HepG2 (cell line): ENCODE results near the gene KCNH6. TPM values are rescaled to one million over a fixed set of nuclear protein-coding genes. Genes with fewer than 3 reads are reported as not detected.

Experiments used
- MED1 ChIP-seq: sonication (generic); formaldehyde crosslinking; IDR thresholded peaks from 2 replicates; pipeline ENCODE4 v1.4.0; 2020; ENCODE audit warnings: missing genetic modification reagents
- RFX5 ChIP-seq: IDR thresholded peaks from 2 replicates; pipeline ENCODE4 v1.6.1; 2011; ENCODE audit warnings: low read depth, low read length, improper control_type of control experiment
- SOX5 ChIP-seq: IDR thresholded peaks from 2 replicates; pipeline ENCODE4 v1.6.1; 2016; ENCODE audit warnings: borderline replicate concordance
- ZFAT ChIP-seq: sonication (generic); formaldehyde crosslinking; conservative IDR thresholded peaks from 2 replicates; pipeline ENCODE4 v1.8.1; 2023; ENCODE audit warnings: missing genetic modification reagents, inconsistent platforms
- ZNF160 ChIP-seq: sonication (generic); formaldehyde crosslinking; IDR thresholded peaks from 2 replicates; pipeline ENCODE4 v1.8.0; 2022; ENCODE audit warnings: mild to moderate bottlenecking, inconsistent platforms, missing genetic modification reagents
- ZNF724P ChIP-seq: sonication (generic); formaldehyde crosslinking; IDR thresholded peaks from 2 replicates; pipeline ENCODE4 v1.8.0; 2022; ENCODE audit warnings: missing genetic modification reagents, borderline replicate concordance
- polyA plus RNA-seq, 8 experiments: library from polyadenylated mRNA; depleted of rRNA in 3 of 8; stranded (reverse) in 7 of 8; unstranded in 1 of 8; fragments of >200 nt; fragmentation: Illumina TruSeq in 4 of 8; extraction: Trizol in 4 of 8; gene quantifications; 2 replicates each; pipeline versions ENCODE4 v1.2.1 to v1.2.3, GENCODE V29; 2011 to 2016; ENCODE audit warnings: low read depth in 4 of 8, missing spikeins in 1 of 8, mixed read lengths in 1 of 8; ENCODE audit not compliant: insufficient read depth in 1 of 8
- total RNA-seq, 5 experiments: library from RNA; depleted of rRNA; stranded (reverse); fragments of >200 nt; fragmentation: Illumina TruSeq; extraction: Trizol; gene quantifications; 2 replicates each; pipeline ENCODE4 v1.2.3, GENCODE V29; 2016; ENCODE audit warnings: low read depth in 1 of 5
- TF ChIP-seq, protein P1 (sequence below): sonication (generic); formaldehyde crosslinking; IDR thresholded peaks from 2 replicates; pipeline ENCODE4 v1.5.0; 2020; ENCODE audit warnings: missing genetic modification reagents
- TF ChIP-seq, protein P2 (sequence below): sonication (generic); formaldehyde crosslinking; IDR thresholded peaks from 2 replicates; pipeline ENCODE4 v1.8.1; 2022; ENCODE audit warnings: mild to moderate bottlenecking, missing genetic modification reagents
- TF ChIP-seq, protein P3 (sequence below): sonication (generic); formaldehyde crosslinking; conservative IDR thresholded peaks from 2 replicates; pipeline ENCODE4 v1.4.0; 2020; ENCODE audit warnings: missing genetic modification reagents
- TF ChIP-seq, protein P4 (sequence below): sonication (generic); formaldehyde crosslinking; IDR thresholded peaks from 2 replicates; pipeline ENCODE4 v1.8.0; 2022; ENCODE audit warnings: low read depth, missing genetic modification reagents
- TF ChIP-seq, protein P5 (sequence below), 2 experiments: sonication (generic) in 1 of 2; formaldehyde crosslinking in 1 of 2; IDR thresholded peaks; 2 replicates each; pipeline versions ENCODE4 v1.4.0 to v1.6.1; 2016 to 2020; ENCODE audit warnings: borderline replicate concordance in 1 of 2, low read depth in 1 of 2, mild to moderate bottlenecking in 1 of 2, missing genetic modification reagents in 1 of 2
- TF ChIP-seq, protein P6 (sequence below): sonication (generic); formaldehyde crosslinking; conservative IDR thresholded peaks from 2 replicates; pipeline ENCODE4 v1.4.0; 2020; ENCODE audit warnings: mild to moderate bottlenecking, missing genetic modification reagents, moderate library complexity

Gene KCNH6
- total and polyA plus RNA-seq, 2 of the 13 experiments (the other 11 are each of a cell fraction or from before 2014, with no cell fraction given), result 0.05 to 0.18 TPM

DNA sequence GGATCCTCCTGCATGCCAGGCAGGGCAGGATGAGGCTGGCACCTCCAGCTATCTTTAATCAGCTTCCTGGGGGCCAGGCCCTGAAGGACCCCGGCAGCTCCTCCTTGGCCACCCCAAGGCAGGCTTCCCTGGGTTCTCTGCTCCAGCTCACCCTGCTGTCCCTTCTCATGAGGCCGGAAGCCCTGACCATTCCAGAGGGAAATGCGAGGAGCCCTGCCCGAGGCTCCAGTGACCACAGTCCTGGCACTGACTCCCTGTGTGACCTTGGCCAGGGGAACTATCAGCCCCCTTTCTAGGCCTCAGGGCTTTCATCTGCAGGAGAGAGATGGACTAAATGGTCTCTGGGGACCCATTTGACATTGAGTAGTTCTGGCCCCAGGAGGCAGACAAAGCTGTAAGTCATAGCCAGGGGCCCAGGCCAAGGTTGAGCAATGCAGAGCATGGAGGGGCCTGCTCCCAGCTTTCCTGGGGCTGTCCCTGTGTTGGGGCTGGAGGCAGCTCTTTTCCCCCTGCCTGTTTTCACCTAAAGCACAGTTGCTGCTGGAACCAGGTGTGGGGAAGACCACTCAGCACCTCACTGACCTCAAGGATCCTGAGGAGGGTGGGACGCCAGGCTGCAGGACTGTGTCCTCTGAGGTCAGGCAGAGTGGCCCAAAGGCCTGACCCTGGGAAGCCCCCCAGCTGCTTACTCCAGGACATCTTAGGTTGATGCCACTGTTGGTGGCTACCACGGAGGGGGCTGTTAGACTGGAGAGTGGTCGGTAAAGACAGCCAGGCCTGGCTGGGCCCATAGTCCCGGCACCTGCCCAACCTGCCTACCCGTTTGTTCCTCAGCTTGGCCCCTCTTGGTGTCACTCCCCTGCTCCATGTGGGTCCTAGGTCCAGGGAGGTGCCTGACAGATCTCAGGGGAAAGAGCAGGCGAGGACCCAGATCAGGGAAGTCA is 8.1 kb downstream of the KCNH6 start (continued):
- TF ChIP-seq, protein P1, sequence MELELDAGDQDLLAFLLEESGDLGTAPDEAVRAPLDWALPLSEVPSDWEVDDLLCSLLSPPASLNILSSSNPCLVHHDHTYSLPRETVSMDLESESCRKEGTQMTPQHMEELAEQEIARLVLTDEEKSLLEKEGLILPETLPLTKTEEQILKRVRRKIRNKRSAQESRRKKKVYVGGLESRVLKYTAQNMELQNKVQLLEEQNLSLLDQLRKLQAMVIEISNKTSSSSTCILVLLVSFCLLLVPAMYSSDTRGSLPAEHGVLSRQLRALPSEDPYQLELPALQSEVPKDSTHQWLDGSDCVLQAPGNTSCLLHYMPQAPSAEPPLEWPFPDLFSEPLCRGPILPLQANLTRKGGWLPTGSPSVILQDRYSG, result no peak
- peak; percentile 8; the same call in 1 of the 2 replicates for TF ChIP-seq RFX5
- TF ChIP-seq MED1 (CRISPR knock-in tag), result peak; percentile 91
- no peak for TF ChIP-seq ZFAT (CRISPR knock-in tag)
- TF ChIP-seq, protein P2, sequence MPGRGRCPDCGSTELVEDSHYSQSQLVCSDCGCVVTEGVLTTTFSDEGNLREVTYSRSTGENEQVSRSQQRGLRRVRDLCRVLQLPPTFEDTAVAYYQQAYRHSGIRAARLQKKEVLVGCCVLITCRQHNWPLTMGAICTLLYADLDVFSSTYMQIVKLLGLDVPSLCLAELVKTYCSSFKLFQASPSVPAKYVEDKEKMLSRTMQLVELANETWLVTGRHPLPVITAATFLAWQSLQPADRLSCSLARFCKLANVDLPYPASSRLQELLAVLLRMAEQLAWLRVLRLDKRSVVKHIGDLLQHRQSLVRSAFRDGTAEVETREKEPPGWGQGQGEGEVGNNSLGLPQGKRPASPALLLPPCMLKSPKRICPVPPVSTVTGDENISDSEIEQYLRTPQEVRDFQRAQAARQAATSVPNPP (CRISPR knock-in tag), result 0 out of 2 replicates have a peak, but pooled peaks have one; percentile 22
- TF ChIP-seq, protein P3, sequence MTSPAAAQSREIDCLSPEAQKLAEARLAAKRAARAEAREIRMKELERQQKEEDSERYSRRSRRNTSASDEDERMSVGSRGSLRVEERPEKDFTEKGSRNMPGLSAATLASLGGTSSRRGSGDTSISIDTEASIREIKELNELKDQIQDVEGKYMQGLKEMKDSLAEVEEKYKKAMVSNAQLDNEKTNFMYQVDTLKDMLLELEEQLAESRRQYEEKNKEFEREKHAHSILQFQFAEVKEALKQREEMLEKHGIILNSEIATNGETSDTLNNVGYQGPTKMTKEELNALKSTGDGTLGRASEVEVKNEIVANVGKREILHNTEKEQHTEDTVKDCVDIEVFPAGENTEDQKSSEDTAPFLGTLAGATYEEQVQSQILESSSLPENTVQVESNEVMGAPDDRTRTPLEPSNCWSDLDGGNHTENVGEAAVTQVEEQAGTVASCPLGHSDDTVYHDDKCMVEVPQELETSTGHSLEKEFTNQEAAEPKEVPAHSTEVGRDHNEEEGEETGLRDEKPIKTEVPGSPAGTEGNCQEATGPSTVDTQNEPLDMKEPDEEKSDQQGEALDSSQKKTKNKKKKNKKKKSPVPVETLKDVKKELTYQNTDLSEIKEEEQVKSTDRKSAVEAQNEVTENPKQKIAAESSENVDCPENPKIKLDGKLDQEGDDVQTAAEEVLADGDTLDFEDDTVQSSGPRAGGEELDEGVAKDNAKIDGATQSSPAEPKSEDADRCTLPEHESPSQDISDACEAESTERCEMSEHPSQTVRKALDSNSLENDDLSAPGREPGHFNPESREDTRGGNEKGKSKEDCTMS (CRISPR knock-in tag), result no peak
- TF ChIP-seq SOX5 (CRISPR knock-in tag), result peak; percentile 79
- peak; percentile 30; the same call in 1 of the 2 replicates for TF ChIP-seq ZNF724P
- TF ChIP-seq, protein P4, sequence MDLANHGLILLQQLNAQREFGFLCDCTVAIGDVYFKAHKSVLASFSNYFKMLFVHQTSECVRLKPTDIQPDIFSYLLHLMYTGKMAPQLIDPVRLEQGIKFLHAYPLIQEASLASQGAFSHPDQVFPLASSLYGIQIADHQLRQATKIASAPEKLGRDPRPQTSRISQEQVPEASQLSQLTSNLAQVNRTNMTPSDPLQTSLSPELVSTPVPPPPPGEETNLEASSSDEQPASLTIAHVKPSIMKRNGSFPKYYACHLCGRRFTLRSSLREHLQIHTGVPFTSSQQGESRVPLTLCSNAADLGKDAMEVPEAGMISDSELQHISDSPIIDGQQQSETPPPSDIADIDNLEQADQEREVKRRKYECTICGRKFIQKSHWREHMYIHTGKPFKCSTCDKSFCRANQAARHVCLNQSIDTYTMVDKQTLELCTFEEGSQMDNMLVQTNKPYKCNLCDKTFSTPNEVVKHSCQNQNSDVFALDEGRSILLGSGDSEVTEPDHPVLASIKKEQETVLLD, result no peak
- TF ChIP-seq, protein P5, sequence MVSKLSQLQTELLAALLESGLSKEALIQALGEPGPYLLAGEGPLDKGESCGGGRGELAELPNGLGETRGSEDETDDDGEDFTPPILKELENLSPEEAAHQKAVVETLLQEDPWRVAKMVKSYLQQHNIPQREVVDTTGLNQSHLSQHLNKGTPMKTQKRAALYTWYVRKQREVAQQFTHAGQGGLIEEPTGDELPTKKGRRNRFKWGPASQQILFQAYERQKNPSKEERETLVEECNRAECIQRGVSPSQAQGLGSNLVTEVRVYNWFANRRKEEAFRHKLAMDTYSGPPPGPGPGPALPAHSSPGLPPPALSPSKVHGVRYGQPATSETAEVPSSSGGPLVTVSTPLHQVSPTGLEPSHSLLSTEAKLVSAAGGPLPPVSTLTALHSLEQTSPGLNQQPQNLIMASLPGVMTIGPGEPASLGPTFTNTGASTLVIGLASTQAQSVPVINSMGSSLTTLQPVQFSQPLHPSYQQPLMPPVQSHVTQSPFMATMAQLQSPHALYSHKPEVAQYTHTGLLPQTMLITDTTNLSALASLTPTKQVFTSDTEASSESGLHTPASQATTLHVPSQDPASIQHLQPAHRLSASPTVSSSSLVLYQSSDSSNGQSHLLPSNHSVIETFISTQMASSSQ (IDR thresholded peaks at IDR 0.05; ENCODE audit: low read depth), result peak; percentile 79
- TF ChIP-seq, protein P5 (CRISPR knock-in tag; IDR thresholded peaks at IDR 0.05; ENCODE audit: borderline replicate concordance), result peak; percentile 96
- TF ChIP-seq, protein P6, sequence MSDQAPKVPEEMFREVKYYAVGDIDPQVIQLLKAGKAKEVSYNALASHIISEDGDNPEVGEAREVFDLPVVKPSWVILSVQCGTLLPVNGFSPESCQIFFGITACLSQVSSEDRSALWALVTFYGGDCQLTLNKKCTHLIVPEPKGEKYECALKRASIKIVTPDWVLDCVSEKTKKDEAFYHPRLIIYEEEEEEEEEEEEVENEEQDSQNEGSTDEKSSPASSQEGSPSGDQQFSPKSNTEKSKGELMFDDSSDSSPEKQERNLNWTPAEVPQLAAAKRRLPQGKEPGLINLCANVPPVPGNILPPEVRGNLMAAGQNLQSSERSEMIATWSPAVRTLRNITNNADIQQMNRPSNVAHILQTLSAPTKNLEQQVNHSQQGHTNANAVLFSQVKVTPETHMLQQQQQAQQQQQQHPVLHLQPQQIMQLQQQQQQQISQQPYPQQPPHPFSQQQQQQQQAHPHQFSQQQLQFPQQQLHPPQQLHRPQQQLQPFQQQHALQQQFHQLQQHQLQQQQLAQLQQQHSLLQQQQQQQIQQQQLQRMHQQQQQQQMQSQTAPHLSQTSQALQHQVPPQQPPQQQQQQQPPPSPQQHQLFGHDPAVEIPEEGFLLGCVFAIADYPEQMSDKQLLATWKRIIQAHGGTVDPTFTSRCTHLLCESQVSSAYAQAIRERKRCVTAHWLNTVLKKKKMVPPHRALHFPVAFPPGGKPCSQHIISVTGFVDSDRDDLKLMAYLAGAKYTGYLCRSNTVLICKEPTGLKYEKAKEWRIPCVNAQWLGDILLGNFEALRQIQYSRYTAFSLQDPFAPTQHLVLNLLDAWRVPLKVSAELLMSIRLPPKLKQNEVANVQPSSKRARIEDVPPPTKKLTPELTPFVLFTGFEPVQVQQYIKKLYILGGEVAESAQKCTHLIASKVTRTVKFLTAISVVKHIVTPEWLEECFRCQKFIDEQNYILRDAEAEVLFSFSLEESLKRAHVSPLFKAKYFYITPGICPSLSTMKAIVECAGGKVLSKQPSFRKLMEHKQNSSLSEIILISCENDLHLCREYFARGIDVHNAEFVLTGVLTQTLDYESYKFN (CRISPR knock-in tag), result peak; percentile 99
- TF ChIP-seq ZNF160 (CRISPR knock-in tag), result no peak
